H1 (cell line): ENCODE measurements around the gene GRAMD4. TPM values are rescaled to one million over a fixed set of nuclear protein-coding genes. Genes with fewer than 3 reads are reported as not detected.

Experiments
- CTCF ChIA-PET: fragments of 300-600 bp; sonication (Branson Sonifier 250); formaldehyde crosslinking; loops from one replicate; lab custom pipeline; 2021; ENCODE audit not compliant: partially characterized antibody; lab: Charles Lee
- POLR2A ChIA-PET: fragments of 300-600 bp; sonication (Branson Sonifier 250); formaldehyde crosslinking; loops from one replicate; lab custom pipeline; 2021; ENCODE audit warnings: inconsistent platforms; ENCODE audit not compliant: partially characterized antibody; lab: Charles Lee
- DNase-seq, 2 experiments: peaks; one replicate each; pipeline versions ENCODE4 v3.0.0 to v3.0.0-alpha.2; 2010 to 2022; ENCODE audit warnings: low spot score in 2 of 2, low read depth in 1 of 2, mixed read lengths in 1 of 2
- FAIRE-seq: peaks from 2 replicates; lab custom pipeline; 2011; peaks lifted over from hg19 to GRCh38; lab: Jason Lieb, UNC
- H2AFZ ChIP-seq: 2 replicates; pipeline ENCODE4 v1.8.1; 2012; ENCODE audit warnings: low read length, inconsistent platforms
- H2AK5ac ChIP-seq: 2 replicates; pipeline ENCODE4 v1.6.1; 2013; ENCODE audit warnings: low read depth, low read length
- H2BK120ac ChIP-seq: replicated peaks from 2 replicates; pipeline ENCODE3; 2013; ENCODE audit warnings: low read depth, low read length, inconsistent platforms
- H2BK12ac ChIP-seq: 2 replicates; pipeline ENCODE4 v1.6.1; 2013; ENCODE audit warnings: low read depth, low read length
- H2BK15ac ChIP-seq: 2 replicates; pipeline ENCODE4 v1.6.1; 2013; ENCODE audit warnings: low read length
- H2BK20ac ChIP-seq: 2 replicates; pipeline ENCODE4 v1.6.1; 2013; ENCODE audit warnings: low read length
- H2BK5ac ChIP-seq: 2 replicates; pipeline ENCODE4 v1.6.1; 2013; ENCODE audit warnings: low read depth, low read length
- H3K14ac ChIP-seq: 2 replicates; pipeline ENCODE4 v1.6.1; 2013; ENCODE audit warnings: inconsistent platforms; ENCODE audit not compliant: insufficient read length
- H3K18ac ChIP-seq: 2 replicates; pipeline ENCODE4 v1.6.1; 2013; ENCODE audit warnings: low read length; ENCODE audit errors: extremely low read depth
- H3K23ac ChIP-seq: 2 replicates; pipeline ENCODE4 v1.6.1; 2013; ENCODE audit warnings: inconsistent platforms; ENCODE audit not compliant: insufficient read length
- H3K23me2 ChIP-seq: 2 replicates; pipeline ENCODE4 v1.6.1; 2013; ENCODE audit warnings: low read depth, low read length
- H3K27ac ChIP-seq: 2 replicates; pipeline ENCODE4 v1.6.1; 2011; ENCODE audit warnings: low read depth, low read length, inconsistent platforms
- H3K27me3 ChIP-seq, 4 experiments: replicated peaks in 1 of 4; 1 replicate in 1 of 4; 2 replicates in 3 of 4; pipeline versions ENCODE4 v1.6.1 to v1.8.1; 2011 to 2013; ENCODE audit warnings: low read length in 3 of 4, mild to moderate bottlenecking in 3 of 4, inconsistent platforms in 2 of 4, mixed read lengths in 2 of 4, moderate library complexity in 1 of 4; ENCODE audit not compliant: control insufficient read depth in 3 of 4, insufficient read depth in 3 of 4; ENCODE audit errors: extremely low read depth in 1 of 4
- H3K36me3 ChIP-seq, 4 experiments: 2 replicates each; pipeline versions ENCODE4 v1.6.1 to v1.8.1; 2011 to 2013; ENCODE audit warnings: mild to moderate bottlenecking in 4 of 4, low read length in 3 of 4, moderate library complexity in 2 of 4, control low read depth in 1 of 4, inconsistent platforms in 1 of 4; ENCODE audit not compliant: insufficient read depth in 4 of 4, control insufficient read depth in 2 of 4
- H3K4ac ChIP-seq: replicated peaks from 2 replicates; pipeline ENCODE3; 2013; ENCODE audit warnings: low read length, low read depth, mixed read lengths, inconsistent platforms; ENCODE audit not compliant: insufficient read length
- H3K4me1 ChIP-seq, 4 experiments: replicated peaks in 1 of 4; 1 replicate in 1 of 4; 2 replicates in 3 of 4; pipeline versions ENCODE4 v1.6.1 to v1.8.1; 2011 to 2013; ENCODE audit warnings: low read length in 3 of 4, inconsistent platforms in 2 of 4, mixed read lengths in 1 of 4; ENCODE audit not compliant: insufficient read depth in 4 of 4, control insufficient read depth in 3 of 4
- H3K4me2 ChIP-seq, 2 experiments: 2 replicates each; pipeline versions ENCODE4 v1.6.1 to v1.8.1; 2011 to 2013; ENCODE audit warnings: low read depth in 2 of 2, low read length in 2 of 2, control low read depth in 1 of 2, inconsistent platforms in 1 of 2, mild to moderate bottlenecking in 1 of 2; ENCODE audit not compliant: insufficient read depth in 1 of 2
- H3K4me3 ChIP-seq, 4 experiments: fragments of 200-600, 300-600 bp in 1 of 4; sonication (generic), shearing (Covaris generic), sonication (Bioruptor Twin) in 1 of 4; 2 replicates each; pipeline versions ENCODE4 v1.5.1 to v1.8.1; 2011 to 2016; ENCODE audit warnings: low read length in 4 of 4, low read depth in 3 of 4, control low read depth in 2 of 4, inconsistent platforms in 2 of 4, mild to moderate bottlenecking in 2 of 4, mixed read lengths in 1 of 4, moderate library complexity in 1 of 4; ENCODE audit not compliant: insufficient read depth in 2 of 4; ENCODE audit errors: extremely low read depth in 1 of 4
- H3K56ac ChIP-seq: replicated peaks from 2 replicates; pipeline ENCODE3; 2013; ENCODE audit warnings: low read depth, mild to moderate bottlenecking, mixed read lengths, low read length, inconsistent platforms; ENCODE audit not compliant: insufficient read length
- H3K79me1 ChIP-seq: 2 replicates; pipeline ENCODE4 v1.6.1; 2013; ENCODE audit warnings: low read depth, low read length, control low read depth
- H3K79me2 ChIP-seq, 2 experiments: 2 replicates each; pipeline versions ENCODE4 v1.6.1 to v1.8.1; 2012 to 2013; ENCODE audit warnings: low read length in 2 of 2, mild to moderate bottlenecking in 2 of 2, inconsistent platforms in 1 of 2; ENCODE audit not compliant: insufficient read depth in 2 of 2, control insufficient read depth in 1 of 2
- H3K9ac ChIP-seq, 4 experiments: replicated peaks in 1 of 4; 1 replicate in 1 of 4; 2 replicates in 3 of 4; pipeline versions ENCODE4 v1.6.1 to v1.8.1; 2011 to 2013; ENCODE audit warnings: low read depth in 3 of 4, low read length in 3 of 4, control low read depth in 2 of 4, mild to moderate bottlenecking in 2 of 4, moderate library complexity in 2 of 4, inconsistent platforms in 1 of 4; ENCODE audit errors: extremely low read depth in 1 of 4
- H3K9me3 ChIP-seq, 2 experiments: 2 replicates each; pipeline versions ENCODE4 v1.6.1 to v1.8.1; 2012 to 2013; ENCODE audit warnings: mild to moderate bottlenecking in 2 of 2, moderate library complexity in 2 of 2, control low read depth in 1 of 2, inconsistent platforms in 1 of 2, low read depth in 1 of 2, low read length in 1 of 2, mixed read lengths in 1 of 2; ENCODE audit not compliant: insufficient read depth in 2 of 2
- H4K20me1 ChIP-seq, 2 experiments: replicated peaks in 1 of 2; 2 replicates each; pipeline versions ENCODE3 to v1.8.1; 2011 to 2013; ENCODE audit warnings: inconsistent platforms in 2 of 2, low read length in 2 of 2, mild to moderate bottlenecking in 1 of 2; ENCODE audit not compliant: insufficient read depth in 2 of 2, control insufficient read depth in 1 of 2
- H4K5ac ChIP-seq: 2 replicates; pipeline ENCODE4 v1.6.1; 2013; ENCODE audit warnings: low read length, low read depth, mixed read lengths, inconsistent platforms; ENCODE audit not compliant: insufficient read length
- H4K8ac ChIP-seq: 2 replicates; pipeline ENCODE4 v1.8.0; 2013; ENCODE audit warnings: mild to moderate bottlenecking, moderate library complexity, low read length, inconsistent platforms; ENCODE audit not compliant: insufficient read depth; ENCODE audit errors: extremely low read depth
- H4K91ac ChIP-seq: replicated peaks from 2 replicates; pipeline ENCODE3; 2013; ENCODE audit warnings: low read length, mixed read lengths, inconsistent platforms; ENCODE audit not compliant: insufficient read length
- BCL11A ChIP-seq, 2 experiments: IDR thresholded peaks; one replicate each; pipeline ENCODE4 v1.6.1; 2011; ENCODE audit warnings: low read depth in 2 of 2, low read length in 2 of 2, mild to moderate bottlenecking in 2 of 2
- FOSL1 ChIP-seq: IDR thresholded peaks from 2 replicates; pipeline ENCODE4 v1.6.1; 2011; ENCODE audit warnings: mild to moderate bottlenecking, low read depth, low read length, moderate library complexity; ENCODE audit not compliant: insufficient read depth
- GABPA ChIP-seq: IDR thresholded peaks from 2 replicates; pipeline ENCODE4 v1.6.1; 2011; ENCODE audit warnings: mild to moderate bottlenecking, low read length, moderate library complexity, borderline replicate concordance; ENCODE audit not compliant: insufficient read depth
- HDAC2 ChIP-seq, 2 experiments: fragments of 300-600 bp in 1 of 2; sonication (generic) in 1 of 2; IDR thresholded peaks; 2 replicates each; pipeline ENCODE4 v1.6.1; 2011 to 2012; ENCODE audit warnings: low read depth in 2 of 2, low read length in 2 of 2, mild to moderate bottlenecking in 2 of 2, moderate library complexity in 2 of 2, borderline replicate concordance in 1 of 2, inconsistent platforms in 1 of 2
- JUND ChIP-seq: IDR thresholded peaks from 2 replicates; pipeline ENCODE4 v1.6.1; 2011; ENCODE audit warnings: mild to moderate bottlenecking, improper control_type of control experiment, low read length
- MAFK ChIP-seq: IDR thresholded peaks from 2 replicates; pipeline ENCODE4 v1.6.1; 2012; ENCODE audit warnings: low read depth, mild to moderate bottlenecking, improper control_type of control experiment, low read length
- SRF ChIP-seq: IDR thresholded peaks from 2 replicates; pipeline ENCODE4 v1.6.1; 2011; ENCODE audit warnings: mild to moderate bottlenecking, low read depth, low read length, moderate library complexity
- TCF12 ChIP-seq: IDR thresholded peaks from 2 replicates; pipeline ENCODE4 v1.6.1; 2011; ENCODE audit warnings: low read depth, mild to moderate bottlenecking, low read length
- USF2 ChIP-seq: IDR thresholded peaks from 2 replicates; pipeline ENCODE4 v1.6.1; 2011; ENCODE audit warnings: low read length, improper control_type of control experiment
- YY1 ChIP-seq: IDR thresholded peaks from 2 replicates; pipeline ENCODE4 v1.6.1; 2011; ENCODE audit warnings: low read depth, mild to moderate bottlenecking, low read length
- ZNF274 ChIP-seq: IDR thresholded peaks from 2 replicates; pipeline ENCODE4 v1.7.0; 2012; ENCODE audit warnings: low read length, borderline replicate concordance; ENCODE audit errors: extremely low read depth
- WGBS, 2 experiments: shearing (Covaris generic) in 1 of 2; methylation state at CpG; one replicate each; pipeline versions ENCODE4 v1.1.6 to v1.1.7; 2013 to 2015; ENCODE audit warnings: low lambda C conversion rate in 2 of 2, mixed read lengths in 2 of 2, inconsistent platforms in 1 of 2, low coverage in 1 of 2, missing lambda C conversion rate in 1 of 2; ENCODE audit not compliant: insufficient replicate concordance in 2 of 2, insufficient coverage in 1 of 2, insufficient read length in 1 of 2; ENCODE audit errors: extremely low coverage in 1 of 2, missing lambda C conversion rate in 1 of 2; 5-methylcytosine and 5-hydroxymethylcytosine counted together
- polyA plus RNA-seq, 7 experiments: library from polyadenylated mRNA; depleted of rRNA in 3 of 7; stranded (reverse) in 5 of 7; unstranded in 2 of 7; fragments of >200 nt in 5 of 7; fragments of 200-250 nt in 2 of 7; gene quantifications; 1 replicate in 5 of 7; 2 replicates in 1 of 7; 4 replicates in 1 of 7; pipeline versions ENCODE4 v1.2.1 to v1.2.3, GENCODE V29; 2011 to 2013; ENCODE audit warnings: missing spikeins in 2 of 7, mixed read lengths in 2 of 7
- total RNA-seq: library from RNA; stranded (reverse); fragmentation: NEBNext Ultra II Directional; extraction: Animal tissue kit (Norgen Biotek cat#: 25700); gene quantifications from 2 replicates; pipeline ENCODE4 v1.2.1, GENCODE V29; 2021

Gene GRAMD4
- total and polyA plus RNA-seq, 2 of the 8 experiments (the other 6 are each of a cell fraction or from before 2014, with no cell fraction given), result 7.9 to 25.6 TPM

DNA sequence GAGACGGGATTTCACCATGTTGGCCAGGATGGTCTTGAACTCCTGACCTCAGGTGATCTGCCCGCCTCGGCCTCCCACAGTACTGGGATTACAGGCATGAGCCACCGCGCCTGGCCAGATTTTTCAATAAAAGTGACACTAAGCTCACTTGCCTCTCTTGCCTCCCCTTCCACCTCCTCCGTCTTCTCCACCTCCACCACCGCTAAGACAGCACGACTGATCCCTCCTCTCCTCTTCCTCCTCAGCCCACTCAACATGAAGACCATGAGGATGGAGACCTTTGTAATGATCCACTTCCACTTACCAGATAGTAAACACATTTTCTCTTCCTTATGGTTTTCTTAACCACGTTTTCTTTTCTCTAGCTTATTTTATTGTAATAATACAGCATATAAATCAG, 103.7 kb downstream of the GRAMD4 start:
- FAIRE-seq (no peak), DNase-seq (no peak)
- no peak overlapping the region for H3K18ac ChIP-seq
- no peak overlapping the region for H2AFZ ChIP-seq
- H3K4me3 ChIP-seq, result no peak overlapping the region
- no peak overlapping the region for H2BK12ac ChIP-seq
- H3K9ac ChIP-seq, result no peak overlapping the region
- CTCF ChIA-PET, result no interaction called here
- peaks cover 0 to 26% of the 10 kb centered on the region in 2 experiments for H4K20me1 ChIP-seq
- peaks cover 5 to 16% (median 8%) of the 10 kb centered on the region in 4 experiments; a peak in 6 of 8 replicates for H3K36me3 ChIP-seq
- no peak overlapping the region for H2BK20ac ChIP-seq
- no peak overlapping the region for H3K23ac ChIP-seq
- no peak overlapping the region for H2BK5ac ChIP-seq
- H4K91ac ChIP-seq, result no peak overlapping the region
- no peak overlapping the region for H3K4me2 ChIP-seq
- no peak overlapping the region for H4K8ac ChIP-seq
- TF ChIP-seq JUND (no peak), HDAC2 (IDR thresholded peaks at IDR 0.05; ENCODE audit: borderline replicate concordance in 1 of 2, low read depth in 2 of 2, low read length in 2 of 2) (no peak), TCF12 (no peak), YY1 (no peak), USF2 (no peak), GABPA (no peak), FOSL1 (no peak), BCL11A (IDR thresholded peaks at IDR 0.05; ENCODE audit: low read depth in 2 of 2, low read length in 2 of 2) (no peak), MAFK (no peak), SRF (no peak), ZNF274 (no peak)
- 0 out of 2 replicates have a peak, but pooled peaks cover 1% of the 10 kb centered on the region for H3K23me2 ChIP-seq
- H3K14ac ChIP-seq, result no peak overlapping the region
- H4K5ac ChIP-seq, result no peak overlapping the region
- H2AK5ac ChIP-seq, result no peak overlapping the region
- H3K9me3 ChIP-seq, result no peaks in the 10 kb centered on the region
- no peak overlapping the region for H3K56ac ChIP-seq
- peaks cover 0 to 9% of the 10 kb centered on the region in 2 experiments; a peak in 1 of 4 replicates for H3K79me2 ChIP-seq
- WGBS, 2 experiments, result 97% methylated on average over 9 of the region's 9 CpGs; no CpG with 5 or more reads in 1 of the 2 experiments
- H3K27ac ChIP-seq, result no peak overlapping the region
- peaks cover 16% of the 10 kb centered on the region for H3K79me1 ChIP-seq
- H2BK15ac ChIP-seq, result no peak overlapping the region
- no peak overlapping the region for H2BK120ac ChIP-seq
- no peaks in the 10 kb centered on the region for H3K27me3 ChIP-seq
- POLR2A ChIA-PET, result no interaction called here
- H3K4me1 ChIP-seq, result no peaks in the 10 kb centered on the region
- no peak overlapping the region for H3K4ac ChIP-seq
